Superior temporal gyrus (tissue), 1 donor: ENCODE results near the gene PTGER4.
"Not testable (repeated sequence)": the region's sequence is repeated elsewhere in the genome, so short reads cannot be mapped to it uniquely, and the experiment has no call there.

ENCODE experiments used
- DNase-seq: peaks from one replicate; pipeline ENCODE4 v3.0.0-alpha.2; 2016; ENCODE audit errors: extremely low spot score

Gene PTGER4

DNA sequence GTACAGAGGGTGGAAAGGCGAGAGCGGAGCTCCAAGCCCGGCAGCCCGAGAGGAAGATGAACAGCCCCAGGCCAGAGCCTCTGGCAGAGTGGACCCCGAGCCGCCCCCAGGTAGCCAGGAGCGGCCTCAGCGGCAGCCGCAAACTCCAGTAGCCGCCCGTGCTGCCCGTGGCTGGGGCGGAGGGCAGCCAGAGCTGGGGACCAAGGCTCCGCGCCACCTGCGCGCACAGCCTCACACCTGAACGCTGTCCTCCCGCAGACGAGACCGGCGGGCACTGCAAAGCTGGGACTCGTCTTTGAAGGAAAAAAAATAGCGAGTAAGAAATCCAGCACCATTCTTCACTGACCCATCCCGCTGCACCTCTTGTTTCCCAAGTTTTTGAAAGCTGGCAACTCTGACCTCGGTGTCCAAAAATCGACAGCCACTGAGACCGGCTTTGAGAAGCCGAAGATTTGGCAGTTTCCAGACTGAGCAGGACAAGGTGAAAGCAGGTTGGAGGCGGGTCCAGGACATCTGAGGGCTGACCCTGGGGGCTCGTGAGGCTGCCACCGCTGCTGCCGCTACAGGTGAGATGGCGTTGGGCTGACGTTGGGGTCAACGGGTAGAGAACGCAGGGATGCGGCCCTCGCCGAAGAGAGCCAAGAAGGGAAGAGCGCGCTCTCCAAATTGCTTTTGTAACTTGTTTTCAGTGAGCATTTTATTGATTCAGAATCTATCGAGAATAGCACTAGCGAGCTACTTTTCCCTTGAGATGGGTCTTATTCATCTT, at the start of gene PTGER4:
Gene PTGER4 (plus strand): TSS at position 3 of the 769 bp plus-strand sequence. CDS start 1,079 bp downstream, outside the sequence.
- no peak for DNase-seq

DNA sequence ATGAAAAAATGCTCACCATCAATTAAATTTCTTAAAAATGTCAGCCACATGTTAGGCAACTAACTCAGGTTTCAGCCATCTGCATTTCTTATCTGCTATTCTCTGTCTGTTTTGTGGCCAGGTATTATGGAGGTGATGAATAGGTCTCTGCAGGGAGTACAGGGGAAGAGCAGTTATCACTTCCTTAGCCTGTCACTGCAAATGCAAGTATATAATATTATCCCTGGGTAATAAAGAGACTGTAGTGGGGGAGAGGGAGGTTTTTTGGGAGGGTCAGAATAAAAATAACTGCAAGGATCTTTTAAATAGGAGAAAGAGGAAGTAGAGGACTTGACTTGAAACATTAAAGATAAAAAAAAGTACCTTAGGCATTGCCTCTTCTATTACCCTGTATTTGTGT, 49.6 kb upstream of the PTGER4 start:
- no peak for DNase-seq

GRCh38 chr5:40631236-40631635, 48.5 kb upstream of the PTGER4 start:
- DNase-seq, result no peak

DNA sequence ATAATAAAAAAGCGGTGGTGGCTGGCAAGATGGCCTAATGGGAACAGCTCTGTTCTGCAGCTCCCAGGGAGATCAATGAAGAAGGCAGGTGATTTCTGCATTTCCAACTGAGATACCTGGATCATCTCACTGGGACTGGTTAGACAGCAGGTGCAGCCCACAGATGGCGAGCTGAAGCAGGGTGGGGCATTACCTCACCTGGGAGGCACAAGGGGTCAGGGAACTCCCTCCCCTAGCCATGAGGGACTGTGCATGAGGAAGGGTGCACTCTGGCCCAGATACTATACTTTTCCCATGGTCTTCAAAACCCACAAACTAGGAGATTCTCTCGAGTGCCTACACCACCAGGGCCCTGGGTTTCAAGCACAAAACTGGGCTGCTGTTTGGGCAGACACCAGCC, 45.6 kb upstream of the PTGER4 start:
- no peak for DNase-seq

DNA sequence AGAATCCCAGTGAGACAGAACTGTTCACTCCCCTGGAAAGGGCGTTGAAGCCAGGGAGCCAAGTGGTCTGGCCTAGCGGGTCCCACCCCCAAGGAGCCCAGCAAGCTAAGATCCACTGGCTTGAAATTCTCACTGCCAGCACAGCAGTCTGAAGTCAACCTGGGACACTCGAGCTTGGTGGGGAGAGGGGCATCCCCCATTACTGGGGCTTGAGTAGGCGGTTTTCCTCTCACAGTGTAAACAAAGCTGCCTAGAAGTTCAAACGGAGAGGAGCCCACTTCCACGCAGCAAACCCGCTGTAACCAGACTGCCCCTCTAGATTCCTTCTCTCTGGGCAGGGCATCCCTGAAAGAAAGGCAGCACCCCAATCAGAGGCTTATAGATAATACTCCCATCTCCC, 45.1 kb upstream of the PTGER4 start:
- no peak for DNase-seq

DNA sequence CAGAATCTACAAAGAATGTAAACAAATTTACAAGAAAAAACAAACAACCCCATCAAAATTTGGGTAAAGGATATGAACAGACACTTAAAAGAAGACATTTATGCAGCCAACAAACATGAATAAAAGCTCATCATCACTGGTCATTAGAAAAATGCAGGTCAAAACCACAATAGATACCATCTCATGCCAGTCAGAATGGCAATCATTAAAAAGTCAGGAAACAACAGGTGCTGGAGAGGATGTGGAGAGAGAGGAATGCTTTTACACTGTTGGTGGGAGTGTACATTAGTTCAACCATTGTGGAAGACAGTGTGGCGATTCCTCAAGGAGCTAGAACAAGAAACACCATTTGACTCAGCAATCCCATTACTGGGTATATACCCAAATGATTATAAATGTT, 40.2 kb upstream of the PTGER4 start:
- DNase-seq, result not testable (repeated sequence)

GRCh38 chr5:40646266-40646665, 33.4 kb upstream of the PTGER4 start:
- DNase-seq, result no peak

- no peak for DNase-seq
Observed at GRCh38 chr5:40648150-40648549, 31.6 kb upstream of the PTGER4 start.

- no peak for DNase-seq
Observed at GRCh38 chr5:40649463-40650030, 30.2 kb upstream of the PTGER4 start.

DNA sequence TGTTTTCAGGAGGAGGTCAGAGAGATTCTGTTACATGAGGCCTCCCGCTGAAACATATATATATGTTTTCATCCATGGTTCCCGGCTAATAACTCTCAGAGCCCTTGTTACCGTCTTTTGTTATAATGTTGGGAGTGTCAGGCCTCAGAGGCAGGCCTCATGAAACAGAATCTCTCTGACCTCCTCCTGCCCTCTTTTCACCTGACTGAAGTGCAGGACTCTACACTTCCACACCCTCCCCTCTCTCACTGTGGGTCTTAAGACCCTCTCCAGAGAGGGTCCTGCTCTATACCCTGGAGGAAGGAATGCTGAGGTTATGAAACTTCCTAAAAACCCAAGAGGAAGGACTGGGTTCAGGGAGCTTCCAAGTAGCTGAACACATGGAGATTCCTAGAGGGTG, 28.5 kb upstream of the PTGER4 start:
- no peak for DNase-seq

DNA sequence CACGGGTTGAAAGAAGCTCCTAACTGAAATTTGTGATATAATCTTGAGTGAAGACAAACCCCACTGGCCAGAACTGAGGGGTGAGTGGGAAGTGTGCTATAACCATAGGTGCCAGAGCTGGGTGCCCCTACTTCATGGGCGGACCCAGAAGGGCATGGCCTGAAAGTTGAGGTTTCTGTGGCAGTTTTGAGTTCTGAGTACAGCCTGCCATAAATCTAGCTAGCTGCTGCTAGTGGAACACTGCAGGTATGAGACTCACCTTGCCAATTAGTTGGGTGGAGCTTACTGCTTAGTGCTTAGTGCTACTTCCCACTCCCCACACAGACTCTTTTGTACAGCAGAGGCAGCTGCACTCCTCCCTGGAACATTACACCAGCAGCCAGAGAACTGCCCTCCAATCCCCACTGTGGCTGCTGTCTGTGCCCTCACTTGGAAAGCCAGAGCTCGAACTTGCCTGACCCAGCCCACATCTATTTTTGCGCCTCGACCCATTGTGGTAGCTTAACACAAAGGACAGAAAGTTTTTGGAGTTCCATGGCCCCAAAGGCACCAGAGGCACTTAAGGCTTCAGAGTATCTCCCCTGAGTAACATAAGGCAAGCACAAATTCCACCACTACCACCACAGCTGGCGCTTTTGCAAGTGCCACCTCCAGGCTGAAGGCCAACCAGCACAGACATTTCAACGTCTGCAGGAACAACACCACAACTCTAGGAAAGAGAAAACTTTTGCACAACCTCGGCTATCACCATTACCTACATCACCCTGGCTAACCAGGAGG, 27.1 kb upstream of the PTGER4 start:
- no peak for DNase-seq

DNA sequence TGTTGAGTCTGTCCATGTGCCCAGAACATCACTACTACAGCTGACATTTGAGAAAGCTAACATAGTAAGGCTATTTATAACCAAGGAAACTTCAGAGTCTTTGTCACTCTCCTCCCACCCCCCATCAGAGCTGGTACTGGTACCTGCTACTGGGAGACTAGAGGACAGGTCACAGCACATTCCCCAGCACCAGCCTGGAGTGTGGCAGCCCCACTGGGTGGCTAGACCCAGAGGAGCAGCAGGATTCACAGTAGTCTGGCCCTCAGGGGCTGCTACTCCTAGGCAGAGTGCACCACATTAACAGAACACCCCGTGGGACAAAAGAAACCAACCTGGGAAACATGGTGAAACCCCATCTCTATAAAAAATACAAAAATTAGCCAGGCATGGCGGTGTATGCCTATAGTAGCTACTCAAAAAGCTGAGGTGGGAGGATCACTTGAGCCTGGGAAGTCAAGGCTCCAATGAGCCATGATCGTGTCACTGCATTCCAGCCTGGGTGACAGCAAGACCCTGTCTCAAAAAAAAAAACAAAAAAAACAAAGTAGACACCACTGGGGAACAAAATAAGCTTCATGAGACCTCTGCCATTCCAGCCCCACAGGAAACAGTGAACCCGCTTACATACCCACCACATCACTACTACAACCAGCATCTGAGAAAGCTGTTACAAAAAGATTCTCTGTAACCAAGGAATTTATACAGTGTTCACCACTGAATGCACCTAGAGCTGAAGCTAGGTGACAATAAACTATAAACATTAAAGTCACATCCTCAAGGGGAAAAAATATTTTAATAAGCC, 26.3 kb upstream of the PTGER4 start:
- no peak for DNase-seq

GRCh38 chr5:40654377-40654991, 25.2 kb upstream of the PTGER4 start:
- no peak for DNase-seq

DNA sequence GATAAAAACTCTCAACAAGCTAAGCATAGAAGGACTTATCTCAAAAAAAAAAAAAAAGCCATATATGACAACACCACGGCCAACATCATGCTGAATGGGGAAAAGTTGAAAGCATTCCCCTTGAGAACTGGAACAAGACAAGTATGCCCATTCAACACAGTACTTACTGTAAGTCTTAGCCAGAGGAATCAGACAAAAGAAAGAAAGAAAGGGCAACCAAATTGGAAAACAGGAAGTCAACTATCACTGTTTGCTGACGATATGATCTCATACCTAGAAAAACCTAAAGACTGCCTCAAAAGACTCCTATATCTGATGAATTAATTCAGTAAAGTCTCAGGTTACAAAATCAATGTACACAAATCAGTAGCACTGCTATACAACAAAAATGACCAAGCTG, 24.6 kb upstream of the PTGER4 start:
- DNase-seq, result no peak

DNA sequence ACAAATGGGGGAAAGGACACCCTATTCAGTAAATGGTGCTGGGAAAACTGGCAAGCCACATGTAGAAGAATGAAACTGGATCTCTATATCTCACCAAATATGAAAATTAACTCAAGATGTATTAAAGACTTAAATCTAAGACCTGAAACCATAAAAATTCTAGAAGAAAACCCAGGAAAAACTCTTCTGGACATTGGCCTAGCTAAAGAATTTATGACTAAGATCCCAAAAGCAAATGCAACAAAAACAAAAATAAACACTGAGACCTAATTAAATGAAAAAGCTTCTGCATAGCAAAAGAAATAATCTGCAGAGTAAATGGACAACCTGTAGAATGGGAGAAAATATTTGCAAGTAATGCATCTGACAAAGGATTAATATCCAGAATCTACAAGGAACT, 23.6 kb upstream of the PTGER4 start:
- not testable (repeated sequence) for DNase-seq

- no peak for DNase-seq
Observed at GRCh38 chr5:40656766-40657165, 22.9 kb upstream of the PTGER4 start.

- DNase-seq, result no peak
Observed at GRCh38 chr5:40660751-40661150, 19.0 kb upstream of the PTGER4 start.

GRCh38 chr5:40665635-40666298, 13.9 kb upstream of the PTGER4 start:
- no peak for DNase-seq

GRCh38 chr5:40666657-40667056, 13.1 kb upstream of the PTGER4 start:
- no peak for DNase-seq

GRCh38 chr5:40667161-40667663, 12.5 kb upstream of the PTGER4 start:
- no peak for DNase-seq
